Measurements from ENCODE around the gene ZNF619.
"Not testable (repeated sequence)": the region's sequence is repeated elsewhere in the genome, so short reads cannot be mapped to it uniquely, and the experiment has no call there.

ZNF619 gene

GRCh38 chr3:40476478-40477470, at the start of gene ZNF619:
Gene ZNF619 (plus strand): TSS chr3:40477122. CDS start chr3:40477980, 858 bp downstream.
- DNase-seq (ENCODE audit: low read depth in 2 of 2): peak; percentile 25 to 43

DNA sequence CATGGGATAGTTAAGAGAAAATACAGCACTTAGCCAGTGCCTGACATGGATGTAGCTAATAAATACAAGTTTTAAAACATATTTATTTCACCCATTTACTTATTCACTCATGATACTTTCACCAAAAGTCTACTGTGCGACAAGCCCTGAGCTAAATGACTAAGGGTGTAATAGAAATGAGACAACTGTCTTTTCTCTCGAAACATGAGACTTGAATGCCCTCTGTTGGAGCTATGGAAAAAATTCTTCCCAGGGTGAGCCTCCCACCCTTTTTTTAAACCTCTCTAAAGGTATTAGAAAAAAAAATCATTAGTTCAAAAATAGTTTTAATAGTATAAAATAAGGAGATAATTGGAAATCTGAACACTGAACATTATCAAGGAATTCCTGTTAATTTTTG, 44.1 kb upstream of the ZNF619 start:
- no peak for DNase-seq (ENCODE audit: low read depth in 2 of 2)

DNA sequence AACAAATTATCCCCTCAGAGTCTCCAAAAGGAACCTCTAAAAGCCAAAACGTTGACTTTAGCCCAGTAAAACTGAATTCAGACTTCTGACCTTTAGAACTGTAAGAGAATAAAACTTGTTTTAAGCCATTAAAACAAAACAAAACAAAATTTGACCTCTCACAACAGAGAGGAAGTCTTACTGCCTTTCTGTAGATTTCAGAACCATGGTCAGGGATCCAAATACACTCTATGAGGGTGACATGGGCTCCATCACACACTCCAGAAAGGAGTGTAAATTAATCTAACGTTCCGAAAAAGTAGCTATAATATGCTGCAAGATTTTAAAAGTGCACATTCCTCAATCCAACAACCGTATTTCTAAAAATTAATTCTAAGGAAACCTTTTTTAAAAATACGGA, 39.0 kb upstream of the ZNF619 start:
- no peak for DNase-seq (ENCODE audit: low read depth in 2 of 2)

DNA sequence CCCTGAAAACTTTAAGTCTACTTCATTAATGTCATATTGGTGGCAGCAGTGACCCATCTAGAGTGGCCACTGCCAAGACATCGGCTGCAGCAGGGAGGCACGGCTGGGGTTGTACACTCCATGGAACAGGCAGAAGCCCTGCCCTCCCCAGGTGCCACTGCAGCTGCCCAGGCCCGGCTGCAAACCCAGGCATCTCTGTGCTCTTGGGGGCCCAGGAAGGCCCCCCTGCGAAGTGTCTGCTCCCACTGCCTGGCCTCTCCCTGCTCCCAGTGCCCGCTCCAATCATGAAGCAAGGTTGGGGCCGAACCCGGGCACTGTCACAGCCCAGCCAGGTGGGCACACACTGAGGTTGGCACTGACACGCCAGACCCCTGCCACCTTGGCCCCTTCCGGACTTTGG, 31.9 kb upstream of the ZNF619 start:
- DNase-seq (ENCODE audit: low read depth in 2 of 2): no peak

- no peak for DNase-seq (ENCODE audit: low read depth in 2 of 2)
These were observed 31.0 kb upstream of the ZNF619 start for GRCh38 chr3:40445880-40446279.

- no peak for DNase-seq (ENCODE audit: low read depth in 2 of 2)
These were observed 26.5 kb upstream of the ZNF619 start for GRCh38 chr3:40450438-40450837.

GRCh38 chr3:40451551-40451950, 25.4 kb upstream of the ZNF619 start:
- no peak for DNase-seq (ENCODE audit: low read depth in 2 of 2)

- DNase-seq (ENCODE audit: low read depth in 2 of 2): no peak
These were observed 24.9 kb upstream of the ZNF619 start for GRCh38 chr3:40452057-40452456.

GRCh38 chr3:40452562-40452875, 24.4 kb upstream of the ZNF619 start:
- DNase-seq (ENCODE audit: low read depth in 2 of 2): no peak

DNA sequence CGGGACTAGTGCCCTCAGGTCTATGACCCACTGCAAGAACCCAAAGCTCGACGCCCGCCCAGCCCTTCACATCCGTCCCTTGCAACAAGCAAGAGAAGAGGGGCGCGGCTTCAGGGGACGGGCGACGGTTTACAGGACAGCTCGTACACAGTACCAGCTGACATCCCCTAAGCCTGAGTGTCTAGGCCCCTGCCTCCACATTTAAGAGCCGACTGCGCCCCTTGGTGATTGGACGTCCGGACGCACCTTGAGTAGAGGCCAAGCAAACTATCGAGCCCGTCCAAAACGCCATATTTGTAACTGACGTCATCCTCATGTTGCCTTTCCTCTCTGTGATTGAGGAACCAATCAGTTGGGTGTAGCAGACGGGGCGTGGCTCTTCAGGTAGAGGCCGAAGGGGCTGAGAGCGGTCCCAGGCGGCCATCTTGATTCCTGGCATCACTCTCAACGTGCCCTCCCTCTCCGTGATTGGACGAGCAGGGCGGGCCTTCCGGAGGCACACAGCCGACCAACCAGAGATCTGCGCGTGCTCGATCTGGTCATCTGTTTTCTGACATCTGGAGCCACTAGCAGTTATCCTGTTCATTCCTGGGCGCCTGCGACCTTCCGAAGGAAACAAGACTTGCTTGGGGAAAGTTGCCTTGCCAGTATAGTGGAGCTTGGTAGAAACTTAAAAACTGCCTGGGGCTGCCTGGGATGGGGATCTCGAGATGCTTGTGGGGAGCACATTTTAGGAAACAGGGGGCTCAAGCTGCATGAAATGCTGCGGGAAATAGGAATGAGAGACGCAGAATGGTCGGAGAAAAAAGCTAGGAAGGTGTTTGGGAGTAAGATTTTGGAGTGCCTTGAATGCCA, 23.8 kb upstream of the ZNF619 start:
- DNase-seq (ENCODE audit: low read depth in 2 of 2): peak; percentile 87 to 92

GRCh38 chr3:40453933-40454332, 23.0 kb upstream of the ZNF619 start:
- no peak for DNase-seq (ENCODE audit: low read depth in 2 of 2)

DNA sequence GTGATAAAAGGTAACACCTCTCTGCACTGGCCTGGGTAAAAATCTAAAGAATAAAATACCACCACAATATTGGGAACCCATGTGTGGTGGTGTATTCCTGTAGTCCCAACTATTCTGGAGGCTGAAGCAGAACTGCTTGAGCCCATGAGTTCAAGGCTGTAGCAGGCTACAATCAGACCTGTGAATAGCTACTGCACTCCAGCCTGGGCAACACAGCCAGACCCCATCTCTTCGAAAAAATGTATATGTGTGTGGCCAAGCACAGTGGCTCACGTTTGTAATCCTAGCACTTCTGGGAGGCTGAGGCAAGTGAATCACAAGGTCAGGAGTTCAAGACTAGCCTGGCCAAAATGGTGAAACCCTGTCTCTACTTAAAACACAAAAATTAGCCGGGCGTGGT, 21.6 kb upstream of the ZNF619 start:
- DNase-seq (ENCODE audit: low read depth in 2 of 2): no peak

DNA sequence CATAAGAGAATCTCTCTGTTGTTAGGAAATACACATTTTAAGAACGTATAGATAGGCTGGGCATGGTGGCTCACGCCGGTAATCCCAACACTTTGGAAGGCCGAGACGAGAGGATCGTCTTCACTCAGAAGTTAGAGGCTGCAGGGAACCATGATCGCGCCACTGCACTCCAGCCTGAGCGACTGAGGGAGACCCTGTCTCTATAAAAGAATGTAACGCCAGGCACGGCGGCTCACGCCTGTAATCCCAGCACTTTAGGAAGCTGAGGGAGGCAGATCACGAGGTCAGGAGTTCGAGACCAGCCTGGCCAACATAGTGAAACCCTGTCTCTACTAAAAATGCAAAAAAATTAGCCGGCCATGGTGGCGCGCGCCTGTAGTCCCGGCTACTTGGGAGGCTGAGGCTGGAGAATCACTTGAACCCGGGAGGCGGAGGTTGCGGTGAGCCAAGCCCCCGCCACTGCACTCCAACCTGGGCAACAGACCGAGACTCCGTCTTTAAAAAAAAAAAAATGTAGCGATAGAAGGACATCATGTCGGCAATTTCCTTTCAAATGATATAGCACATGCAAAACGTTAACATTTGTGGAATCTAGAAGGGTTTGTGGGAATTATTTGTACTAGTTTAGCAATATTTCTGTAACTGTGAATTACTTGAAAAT, 20.5 kb upstream of the ZNF619 start:
- no peak for DNase-seq (ENCODE audit: low read depth in 2 of 2)

DNA sequence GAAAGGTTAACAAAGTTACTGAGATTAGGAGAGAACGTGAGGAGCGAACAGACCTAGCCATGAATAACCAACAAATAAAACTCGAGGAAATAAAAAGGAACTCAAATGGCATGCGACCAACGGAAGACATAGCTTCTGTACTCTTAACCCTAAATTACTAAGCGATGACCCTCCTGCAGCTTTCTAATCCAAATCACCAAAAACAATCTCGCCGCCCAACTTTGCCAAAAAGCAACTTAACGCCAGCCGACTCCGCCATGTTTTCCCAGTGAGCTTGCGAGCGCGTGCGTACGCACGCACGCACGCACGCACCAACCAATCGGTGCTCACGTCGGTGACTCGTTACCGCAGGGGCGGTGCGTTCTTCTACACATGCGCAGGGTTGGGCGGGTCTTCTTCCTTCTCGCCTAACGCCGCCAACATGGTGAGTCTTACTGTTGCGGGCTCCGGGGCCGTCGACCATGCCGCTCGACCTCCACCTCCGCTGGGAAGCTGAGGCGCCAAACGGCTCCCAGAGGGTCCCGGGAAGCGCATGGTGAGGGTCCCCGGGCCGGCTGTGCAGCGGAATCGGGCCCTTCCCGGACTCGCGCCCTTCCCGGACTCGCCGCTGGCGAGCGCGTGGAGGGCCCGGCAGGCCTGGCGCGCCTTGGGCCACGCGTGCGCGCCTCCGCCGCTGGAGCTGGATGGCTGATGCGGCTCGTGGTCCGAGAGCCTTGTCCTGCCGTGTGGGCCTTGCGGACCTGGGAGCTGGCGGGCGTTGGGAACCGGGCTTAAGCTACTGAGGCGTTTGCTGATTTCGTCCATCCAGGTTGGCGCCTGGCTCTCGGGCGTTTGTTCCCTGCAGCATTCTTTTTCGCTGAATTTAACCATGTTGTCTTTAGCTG, 19.7 kb upstream of the ZNF619 start, which contains the start of gene RPL14:
Gene RPL14, plus strand, starts transcription at position 400 of the 884 bp plus-strand sequence. Its CDS starts 133 bp downstream, at position 533.
- DNase-seq (ENCODE audit: low read depth in 2 of 2): peak; percentile 88 to 94

GRCh38 chr3:40458473-40458872, 18.4 kb upstream of the ZNF619 start:
- no peak for DNase-seq (ENCODE audit: low read depth in 2 of 2)

DNA sequence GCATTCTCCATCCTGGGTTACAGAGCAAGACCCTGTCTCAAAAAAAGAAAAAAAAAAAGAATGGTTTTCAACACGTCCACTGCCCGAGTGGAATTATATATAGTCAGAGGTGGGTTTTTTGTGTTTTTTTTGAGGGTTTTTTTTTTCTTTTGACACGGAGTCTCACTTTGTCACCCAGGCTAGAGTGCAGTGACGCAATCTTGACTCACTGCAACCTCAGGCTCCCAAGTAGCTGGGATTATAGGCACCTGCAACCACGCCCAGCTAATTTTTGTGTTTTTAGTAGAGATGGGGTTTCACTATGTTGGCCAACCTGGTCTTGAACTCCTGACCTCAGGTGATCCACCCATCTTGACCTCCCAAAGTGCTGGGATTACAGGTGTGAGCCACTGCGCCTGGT, 16.4 kb upstream of the ZNF619 start:
- DNase-seq (ENCODE audit: low read depth in 2 of 2): not testable (repeated sequence)

DNA sequence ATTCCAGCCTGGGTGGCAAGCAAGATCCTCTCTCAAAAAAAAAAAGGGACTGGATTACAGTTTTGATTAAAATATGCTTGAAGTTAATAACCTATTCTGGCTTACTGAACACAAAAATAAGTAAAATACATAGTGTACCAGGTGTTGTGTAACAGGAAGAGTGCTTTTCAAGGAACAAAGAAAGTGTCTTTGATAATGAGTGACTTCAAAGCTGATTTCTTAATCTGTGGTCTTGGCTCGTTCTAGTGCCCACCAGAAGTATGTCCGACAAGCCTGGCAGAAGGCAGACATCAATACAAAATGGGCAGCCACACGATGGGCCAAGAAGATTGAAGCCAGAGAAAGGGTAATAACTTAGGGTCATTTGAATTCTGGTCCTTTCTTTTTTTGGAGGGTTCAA, 15.8 kb upstream of the ZNF619 start:
- no peak for DNase-seq (ENCODE audit: low read depth in 2 of 2)

DNA sequence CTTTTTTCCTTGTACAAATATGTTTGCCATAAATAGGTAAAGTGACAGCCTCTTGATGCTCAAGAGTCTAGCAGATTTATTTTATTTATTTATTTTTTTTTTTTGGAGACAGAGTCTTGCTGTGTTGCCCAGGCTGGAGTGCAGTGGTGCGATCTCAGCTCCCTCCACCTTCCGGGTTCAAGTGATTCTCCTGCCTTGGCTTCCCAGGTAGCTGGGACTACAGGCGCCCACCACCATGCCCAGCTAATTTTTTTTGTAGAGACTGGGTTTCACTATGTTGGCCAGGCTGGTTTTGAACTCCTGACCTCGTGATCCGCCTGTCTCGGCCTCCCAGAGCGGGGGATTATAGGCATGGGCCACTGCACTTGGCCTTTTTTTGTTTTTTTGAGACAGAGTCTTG, 14.1 kb upstream of the ZNF619 start:
- DNase-seq (ENCODE audit: low read depth in 2 of 2): not testable (repeated sequence)

DNA sequence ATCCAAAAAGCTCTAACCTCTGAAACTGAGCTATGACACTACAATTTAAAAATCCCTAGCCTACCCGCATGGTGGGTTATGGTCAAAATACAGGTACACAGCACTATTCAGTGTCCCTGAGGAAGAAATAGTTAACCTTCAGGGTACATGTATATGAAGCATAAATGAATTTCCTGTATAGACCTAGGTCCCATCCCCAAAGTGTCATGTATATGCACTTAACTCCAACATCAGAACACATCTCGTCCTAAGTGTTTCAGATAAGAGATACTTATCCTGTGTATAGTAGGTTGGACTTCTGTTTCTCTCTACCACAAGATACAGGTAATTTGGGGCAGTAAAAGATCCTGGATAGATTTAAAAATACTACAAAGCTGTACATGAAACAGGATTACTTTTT, 13.3 kb upstream of the ZNF619 start:
- DNase-seq (ENCODE audit: low read depth in 2 of 2): no peak

DNA sequence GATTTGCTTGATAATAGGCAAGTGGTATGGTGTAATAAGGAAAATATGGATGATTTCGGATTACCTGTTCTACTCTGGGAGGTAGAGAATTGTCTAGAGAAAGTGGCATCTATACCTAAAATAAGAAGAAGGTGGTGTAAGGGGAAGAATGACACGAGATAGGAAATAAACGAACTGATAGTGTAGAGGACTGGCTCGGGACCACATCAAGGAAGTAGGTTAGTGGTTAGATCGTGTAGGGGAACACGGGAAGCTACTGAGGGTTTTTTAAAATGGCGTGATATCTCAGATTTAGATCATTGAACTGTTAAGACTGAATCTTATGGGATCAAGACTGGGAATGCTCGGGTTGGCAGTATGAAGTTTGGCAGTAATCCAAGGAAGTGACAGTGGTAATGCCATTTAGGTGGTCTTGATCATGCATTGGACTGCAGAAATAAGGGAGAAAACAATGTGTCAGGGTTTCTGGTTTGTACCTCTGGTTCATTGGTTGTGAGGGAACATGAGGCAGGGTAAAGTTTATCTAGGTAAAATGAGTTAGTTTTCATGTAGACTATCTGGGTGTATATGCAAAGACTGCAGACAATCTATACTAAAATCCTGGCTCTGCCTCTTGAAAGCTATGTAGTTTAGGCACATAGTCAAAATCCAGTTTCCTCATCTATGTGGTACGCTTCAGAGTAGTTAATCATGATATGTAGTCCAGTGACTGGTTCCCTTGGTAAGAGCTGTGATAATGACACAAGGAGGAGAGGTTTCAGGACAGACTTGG, 12.4 kb upstream of the ZNF619 start:
- DNase-seq (ENCODE audit: low read depth in 2 of 2): no peak

GRCh38 chr3:40465111-40465407, 11.9 kb upstream of the ZNF619 start:
- DNase-seq (ENCODE audit: low read depth in 2 of 2): no peak

All from stimulated activated CD8-positive, alpha-beta memory T cell treated with anti-CD3 and anti-CD28 coated beads, Interleukin-2, amount 100 ng/mL, for 48 hours (primary cell).